Upper lobe of right lung (tissue), 1 donor: ENCODE measurements around the gene ITPK1. TPM values are rescaled to one million over a fixed set of nuclear protein-coding genes. Genes with fewer than 3 reads are reported as not detected.
A peak's percentile ranks its signal among the peaks of the same experiment; 100 is the strongest.

Experiments used
- ATAC-seq: fragments of 200-7000 bp; cut with Tn5 transposase; one replicate; pipeline ENCODE4 v1.9.1; 2020; ENCODE audit warnings: mild to moderate bottlenecking, moderate library complexity
- DNase-seq: peaks from one replicate; pipeline ENCODE4 v3.0.0-alpha.2; 2020
- H3K27ac ChIP-seq: fragments of 200-600 bp; one replicate; pipeline ENCODE4 v1.8.0; 2022
- H3K27me3 ChIP-seq: fragments of 200-600 bp; one replicate; pipeline ENCODE4 v1.8.0; 2022; ENCODE audit warnings: mild to moderate bottlenecking
- H3K36me3 ChIP-seq: fragments of 200-600 bp; one replicate; pipeline ENCODE4 v1.8.0; 2022
- H3K4me1 ChIP-seq: fragments of 200-600 bp; one replicate; pipeline ENCODE4 v1.8.0; 2022
- H3K4me3 ChIP-seq: fragments of 200-600 bp; one replicate; pipeline ENCODE4 v1.8.0; 2022; ENCODE audit warnings: mild to moderate bottlenecking
- H3K9me3 ChIP-seq: fragments of 200-600 bp; one replicate; pipeline ENCODE4 v1.8.0; 2022
- CTCF ChIP-seq: fragments of 200-600 bp; IDR thresholded peaks from one replicate; pipeline ENCODE4 v1.8.0; 2022; ENCODE audit warnings: antibody characterized with exemption
- intact Hi-C: fragments of 100-400 bp; cut with DNase I; formaldehyde crosslinking; loops from one replicate; pipeline ENCODE4 v1.11.0; 2022
- total RNA-seq: library from RNA; stranded (reverse); fragmentation: NEBNext Ultra II Directional; extraction: Animal tissue kit (Norgen Biotek cat#: 25700); gene quantifications from one replicate; pipeline ENCODE4 v1.2.1, GENCODE V29; 2021
- donor health status: DM: no; HTN: yes; CAD: no; lungs with severe emphysema.

The ITPK1 gene
- total RNA-seq, 1 donor from 2014 or later, result 96.9 TPM

- H3K9me3 ChIP-seq, result peaks cover 7% of the 10 kb centered on the region
- no peak overlapping the region for H3K4me3 ChIP-seq
- ATAC-seq (peak; percentile 82), DNase-seq (peak; percentile 81)
- intact Hi-C loops, result no loop called here
- H3K36me3 ChIP-seq, result peaks cover 10% of the 10 kb centered on the region
- H3K27ac ChIP-seq, result peak overlapping the region; percentile 49
- H3K4me1 ChIP-seq, result peaks cover 6% of the 10 kb centered on the region
- H3K27me3 ChIP-seq, result no peaks in the 10 kb centered on the region
- peak; percentile 70 for TF ChIP-seq CTCF
Measured at GRCh38 chr14:92973261-92973797, 142.4 kb downstream of the ITPK1 start.

- Histone ChIP-seq H3K4me1 (peaks cover 6% of the 10 kb centered on the region), H3K36me3 (peaks cover 5% of the 10 kb centered on the region), H3K27ac (no peak overlapping the region), H3K9me3 (peaks cover 7% of the 10 kb centered on the region), H3K27me3 (no peaks in the 10 kb centered on the region), H3K4me3 (no peak overlapping the region)
- no peak for ATAC-seq
- DNase-seq, result no peak
- intact Hi-C loops, result no loop called here
- TF ChIP-seq CTCF, result no peak
Measured at GRCh38 chr14:92971601-92972180, 144.0 kb downstream of the ITPK1 start.

GRCh38 chr14:92970271-92970670, 145.5 kb downstream of the ITPK1 start:
- Histone ChIP-seq H3K27me3 (no peaks in the 10 kb centered on the region), H3K9me3 (no peaks in the 10 kb centered on the region), H3K27ac (no peak overlapping the region), H3K4me3 (no peak overlapping the region), H3K4me1 (peaks cover 6% of the 10 kb centered on the region), H3K36me3 (no peaks in the 10 kb centered on the region)
- no peak for TF ChIP-seq CTCF
- ATAC-seq, result no peak
- intact Hi-C loops, result no loop called here
- DNase-seq, result no peak

- no peak overlapping the region for H3K27ac ChIP-seq
- ATAC-seq, result peak; percentile 12
- intact Hi-C loops, result no loop called here
- no peaks in the 10 kb centered on the region for H3K27me3 ChIP-seq
- H3K4me3 ChIP-seq, result no peak overlapping the region
- H3K4me1 ChIP-seq, result peaks cover 9% of the 10 kb centered on the region
- H3K9me3 ChIP-seq, result no peaks in the 10 kb centered on the region
- DNase-seq, result no peak
- no peaks in the 10 kb centered on the region for H3K36me3 ChIP-seq
- no peak for TF ChIP-seq CTCF
Measured at GRCh38 chr14:92969871-92970270, 145.9 kb downstream of the ITPK1 start.

GRCh38 chr14:92969430-92969829, 146.3 kb downstream of the ITPK1 start:
- Histone ChIP-seq H3K4me3 (no peak overlapping the region), H3K36me3 (no peaks in the 10 kb centered on the region), H3K4me1 (peaks cover 14% of the 10 kb centered on the region), H3K27ac (no peak overlapping the region), H3K9me3 (no peaks in the 10 kb centered on the region), H3K27me3 (no peaks in the 10 kb centered on the region)
- intact Hi-C loops, result no loop called here
- TF ChIP-seq CTCF, result no peak
- ATAC-seq, result no peak
- no peak for DNase-seq
